GM12878 (cell line): ENCODE results near the gene PVALEF. TPM values are rescaled to one million over a fixed set of nuclear protein-coding genes. Genes with fewer than 3 reads are reported as not detected.

Experiments
- ATAC-seq: fragments of 200-7000 bp; cut with Tn5 transposase; 3 replicates; pipeline ENCODE4 v1.9.1; 2020; ENCODE audit warnings: mild to moderate bottlenecking, moderate library complexity
- BruUV-seq: library from RNA; stranded (reverse); fragments of 400-500 nt; replicated peaks from 2 replicates; lab custom pipeline; 2021; lab: Mats Ljungman, UMichigan
- CTCF ChIA-PET: fragments of 300-600 bp; sonication (Branson Sonifier 250); formaldehyde crosslinking; extraction: SDS; loops from one replicate; lab custom pipeline; 2021; ENCODE audit warnings: inconsistent platforms; lab: Yijun Ruan, JAX
- POLR2A ChIA-PET: fragments of 350-600 bp; formaldehyde crosslinking; extraction: SDS; loops from one replicate; lab custom pipeline; 2021; ENCODE audit warnings: inconsistent platforms; lab: Charles Lee
- RAD21 ChIA-PET: fragments of 300-600 bp; sonication (Branson Sonifier 250); formaldehyde crosslinking; loops from one replicate; lab custom pipeline; 2023; ENCODE audit warnings: antibody characterized with exemption; ENCODE audit not compliant: unreplicated experiment; lab: Charles Lee
- SMC1A ChIA-PET: fragments of 300-600 bp; sonication (Branson Sonifier 250); formaldehyde crosslinking; loops from one replicate; lab custom pipeline; 2023; ENCODE audit not compliant: unreplicated experiment, uncharacterized antibody; lab: Charles Lee
- DNase-seq: peaks from one replicate; pipeline ENCODE4 v3.0.0-alpha.2; 2011; ENCODE audit warnings: low read depth, low spot score
- FAIRE-seq: peaks from 3 replicates; lab custom pipeline; 2011; peaks lifted over from hg19 to GRCh38; lab: Jason Lieb, UNC
- H2AFZ ChIP-seq: 2 replicates; pipeline ENCODE4 v1.6.0; 2011; ENCODE audit warnings: low read depth, low read length, control low read depth; ENCODE audit not compliant: control insufficient read depth
- H3K27ac ChIP-seq: 2 replicates; pipeline ENCODE4 v1.5.1; 2011; ENCODE audit warnings: control low read depth; ENCODE audit not compliant: control insufficient read depth, insufficient read depth
- H3K27me3 ChIP-seq, 2 experiments: replicated peaks in 1 of 2; 2 replicates each; pipeline versions ENCODE4 v1.6.0 to v1.6.1; 2011; ENCODE audit warnings: low read length in 1 of 2; ENCODE audit not compliant: control insufficient read depth in 2 of 2, insufficient read depth in 2 of 2
- H3K36me3 ChIP-seq, 2 experiments: 2 replicates each; pipeline ENCODE4 v1.5.1; 2011; ENCODE audit warnings: low read length in 1 of 2; ENCODE audit not compliant: control insufficient read depth in 2 of 2, insufficient read depth in 2 of 2
- H3K4me1 ChIP-seq: 2 replicates; pipeline ENCODE4 v1.6.1; 2011; ENCODE audit warnings: mild to moderate bottlenecking, low read length, moderate library complexity, mixed read lengths; ENCODE audit not compliant: control insufficient read depth, insufficient read depth
- H3K4me2 ChIP-seq: 2 replicates; pipeline ENCODE4 v1.6.0; 2011; ENCODE audit warnings: control low read depth; ENCODE audit not compliant: control insufficient read depth, insufficient read depth
- H3K4me3 ChIP-seq: fragments of 200-600 bp; sonication (generic); 2 replicates; pipeline ENCODE4 v1.5.1; 2016
- H3K79me2 ChIP-seq: 2 replicates; pipeline ENCODE4 v1.6.0; 2011; ENCODE audit warnings: low read length; ENCODE audit not compliant: control insufficient read depth, insufficient read depth
- H3K9ac ChIP-seq: 2 replicates; pipeline ENCODE4 v1.8.0; 2011; ENCODE audit warnings: low read length, control low read depth, mixed read lengths; ENCODE audit not compliant: control insufficient read depth, insufficient read depth
- H3K9me3 ChIP-seq: replicated peaks from 3 replicates; pipeline ENCODE4 v1.5.1; 2011; ENCODE audit warnings: mild to moderate bottlenecking, low read length; ENCODE audit not compliant: control insufficient read depth, insufficient read depth
- H4K20me1 ChIP-seq: 2 replicates; pipeline ENCODE4 v1.6.0; 2011; ENCODE audit not compliant: control insufficient read depth, insufficient read depth
- CEBPZ ChIP-seq: fragments of 150-350 bp; IDR thresholded peaks from 2 replicates; pipeline ENCODE4 v1.6.1; 2016; ENCODE audit warnings: low read depth, low read length
- CHD4 ChIP-seq: fragments of 200-600 bp; sonication (generic); IDR thresholded peaks from 2 replicates; pipeline ENCODE4 v1.6.1; 2016; ENCODE audit warnings: mild to moderate bottlenecking
- CREM ChIP-seq: IDR thresholded peaks from 2 replicates; pipeline ENCODE4 v1.6.1; 2014; ENCODE audit warnings: antibody characterized with exemption, low read depth
- DPF2 ChIP-seq: fragments of 450-650 bp; IDR thresholded peaks from 2 replicates; pipeline ENCODE4 v1.6.1; 2017; ENCODE audit warnings: mild to moderate bottlenecking
- ESRRA ChIP-seq: IDR thresholded peaks from 2 replicates; pipeline ENCODE4 v1.6.1; 2012; ENCODE audit warnings: mild to moderate bottlenecking, low read length, improper control_type of control experiment
- IRF4 ChIP-seq: IDR thresholded peaks from 2 replicates; pipeline ENCODE4 v1.6.1; 2011; ENCODE audit warnings: low read depth, low read length
- PAX5 ChIP-seq: IDR thresholded peaks from 2 replicates; pipeline ENCODE4 v1.6.1; 2011; ENCODE audit warnings: low read depth, low read length, borderline replicate concordance
- PRDM15 ChIP-seq: fragments of 450-650 bp; formaldehyde crosslinking; IDR thresholded peaks from 2 replicates; pipeline ENCODE4 v1.4.0; 2020; ENCODE audit warnings: mild to moderate bottlenecking, moderate library complexity
- RCOR1 ChIP-seq: conservative IDR thresholded peaks from 2 replicates; pipeline ENCODE4 v1.6.1; 2012; ENCODE audit warnings: low read depth, low read length, improper control_type of control experiment
- WGBS: methylation state at CpG from one replicate; pipeline ENCODE4 v1.1.6; 2016; ENCODE audit warnings: low lambda C conversion rate; ENCODE audit not compliant: insufficient replicate concordance, insufficient coverage; ENCODE audit errors: missing lambda C conversion rate; 5-methylcytosine and 5-hydroxymethylcytosine counted together
- in situ Hi-C: fragments of 300-500 bp; cut with MboI; formaldehyde crosslinking; loops from 9 replicates; pipeline ENCODE4 v1.14.3; 2018; ENCODE audit warnings: mixed read lengths
- intact Hi-C: fragments of 100-400 bp; cut with micrococcal nuclease; formaldehyde crosslinking; loops from one replicate; pipeline ENCODE4 v1.14.2; 2022; ENCODE audit not compliant: unreplicated experiment
- polyA plus RNA-seq, 11 experiments: library from polyadenylated mRNA; depleted of rRNA in 4 of 11; unstranded in 6 of 11; stranded (reverse) in 5 of 11; fragments of >200 nt; fragmentation: Nextera tagmentation in 4 of 11; fragmentation: Illumina TruSeq in 1 of 11; extraction: Ambion mirVana in 4 of 11; extraction: Trizol in 1 of 11; gene quantifications; 1 replicate in 1 of 11; 2 replicates in 10 of 11; pipeline versions ENCODE4 v1.2.1 to v1.2.3, GENCODE V29; 2011 to 2016; ENCODE audit warnings: inconsistent platforms in 2 of 11, missing spikeins in 2 of 11, low read depth in 1 of 11
- total RNA-seq, 4 experiments: library from RNA; depleted of rRNA in 3 of 4; stranded (reverse); fragments of >200 nt in 3 of 4; fragmentation: Illumina TruSeq in 1 of 4; extraction: Trizol in 1 of 4; gene quantifications; 2 replicates each; pipeline versions ENCODE4 v1.2.1 to v1.2.3, GENCODE V29; 2013 to 2021

The PVALEF gene
- total and polyA plus RNA-seq, 10 of the 15 experiments (the other 5 are each of a cell fraction or from before 2014, with no cell fraction given): not detected

- Histone ChIP-seq H3K4me1 (no peaks in the 10 kb centered on the region), H3K36me3 (no peaks in the 10 kb centered on the region), H3K9ac (no peak overlapping the region), H3K9me3 (no peaks in the 10 kb centered on the region; the same call in 2 of the 3 replicates), H3K4me3 (no peak overlapping the region), H2AFZ (no peak overlapping the region), H3K27ac (no peak overlapping the region), H3K79me2 (no peaks in the 10 kb centered on the region), H4K20me1 (no peaks in the 10 kb centered on the region), H3K27me3 (no peaks in the 10 kb centered on the region), H3K4me2 (no peak overlapping the region)
- intact Hi-C loops: no loop called here
- ChIA-PET POLR2A (no interaction called here), SMC1A (no interaction called here), CTCF (no interaction called here), RAD21 (no interaction called here)
- WGBS: 46% methylated on average over 12 of the region's 12 CpGs
- FAIRE-seq (no peak), ATAC-seq (no peak), DNase-seq (no peak)
- TF ChIP-seq ESRRA (no peak), DPF2 (no peak), CHD4 (no peak), CEBPZ (no peak), RCOR1 (no peak), PAX5 (no peak), IRF4 (no peak), PRDM15 (CRISPR knock-in tag) (no peak), CREM (no peak)
- BruUV-seq: no TSS peak
- in situ Hi-C loops: no loop called here
Measured at GRCh38 chr17:81179861-81180260, 14.6 kb downstream of the PVALEF start.
